GM12874 (cell line): ENCODE data around the gene DNPEP.
A peak's percentile ranks its signal among the peaks of the same experiment; 100 is the strongest.

Experiments
- CTCF ChIP-seq: IDR thresholded peaks from 2 replicates; pipeline ENCODE4 v1.5.1; 2011; ENCODE audit warnings: low read depth, mild to moderate bottlenecking, control low read depth, low read length, moderate library complexity; ENCODE audit not compliant: insufficient read depth

Gene DNPEP

GRCh38 chr2:219396863-219397457, 9.2 kb upstream of the DNPEP start:
- TF ChIP-seq CTCF = no peak

GRCh38 chr2:219395609-219396008, 7.9 kb upstream of the DNPEP start:
- TF ChIP-seq CTCF = no peak

- no peak for TF ChIP-seq CTCF
Measured at GRCh38 chr2:219392754-219393153, 5.0 kb upstream of the DNPEP start.

GRCh38 chr2:219388907-219389156, 1.1 kb upstream of the DNPEP start:
- no peak for TF ChIP-seq CTCF

GRCh38 chr2:219388121-219388906, 602 bp upstream of the DNPEP start:
- peak; percentile 59 for TF ChIP-seq CTCF

GRCh38 chr2:219386532-219387280, 1.0 kb downstream of the DNPEP start:
- TF ChIP-seq CTCF = no peak

- no peak for TF ChIP-seq CTCF
Measured at GRCh38 chr2:219385958-219386520, 1.7 kb downstream of the DNPEP start.
